ENCODE results near the gene THSD1. TPM values are rescaled to one million over a fixed set of nuclear protein-coding genes. Genes with fewer than 3 reads are reported as not detected.

THSD1 gene
- total RNA-seq, 1 experiment from 2014 or later: 0.11 TPM

DNA sequence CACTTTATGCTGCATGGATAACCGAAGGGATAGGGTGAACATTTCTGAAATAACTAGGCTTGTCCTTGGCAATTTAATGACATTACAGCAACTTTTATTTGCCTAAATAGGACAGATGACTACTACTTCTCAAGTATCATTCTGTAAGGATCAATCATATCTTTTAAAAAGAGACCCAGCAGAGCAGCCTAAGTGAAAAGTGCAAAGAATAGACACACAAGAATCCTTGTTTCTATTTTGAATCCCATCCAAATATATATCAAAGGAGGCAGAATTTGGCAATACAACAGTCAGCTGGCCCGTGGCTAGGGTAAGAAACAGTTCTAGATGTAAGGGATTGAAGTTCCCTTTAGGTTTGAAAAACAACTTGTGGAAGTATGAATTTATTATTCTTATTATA, 6.9 kb downstream of the THSD1 start:
- TF ChIP-seq, protein P1, sequence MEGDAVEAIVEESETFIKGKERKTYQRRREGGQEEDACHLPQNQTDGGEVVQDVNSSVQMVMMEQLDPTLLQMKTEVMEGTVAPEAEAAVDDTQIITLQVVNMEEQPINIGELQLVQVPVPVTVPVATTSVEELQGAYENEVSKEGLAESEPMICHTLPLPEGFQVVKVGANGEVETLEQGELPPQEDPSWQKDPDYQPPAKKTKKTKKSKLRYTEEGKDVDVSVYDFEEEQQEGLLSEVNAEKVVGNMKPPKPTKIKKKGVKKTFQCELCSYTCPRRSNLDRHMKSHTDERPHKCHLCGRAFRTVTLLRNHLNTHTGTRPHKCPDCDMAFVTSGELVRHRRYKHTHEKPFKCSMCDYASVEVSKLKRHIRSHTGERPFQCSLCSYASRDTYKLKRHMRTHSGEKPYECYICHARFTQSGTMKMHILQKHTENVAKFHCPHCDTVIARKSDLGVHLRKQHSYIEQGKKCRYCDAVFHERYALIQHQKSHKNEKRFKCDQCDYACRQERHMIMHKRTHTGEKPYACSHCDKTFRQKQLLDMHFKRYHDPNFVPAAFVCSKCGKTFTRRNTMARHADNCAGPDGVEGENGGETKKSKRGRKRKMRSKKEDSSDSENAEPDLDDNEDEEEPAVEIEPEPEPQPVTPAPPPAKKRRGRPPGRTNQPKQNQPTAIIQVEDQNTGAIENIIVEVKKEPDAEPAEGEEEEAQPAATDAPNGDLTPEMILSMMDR (IDR thresholded peaks at IDR 0.05; ENCODE audit: insufficient read depth in 1 of 2, low read depth in 1 of 2, low read length in 1 of 2, severe bottlenecking in 1 of 2, unreplicated experiment in 1 of 2): no peak
- BruUV-seq (replicated peaks): no TSS peak
- CTCF ChIA-PET: no interaction called here
- no peak overlapping the region for H3K27ac Mint-ChIP-seq (ENCODE audit: unreplicated experiment)
- no peaks in the 10 kb centered on the region for H3K4me1 Mint-ChIP-seq (ENCODE audit: low read depth, unreplicated experiment)
- intact Hi-C loops (cut with micrococcal nuclease; ENCODE audit: unreplicated experiment): loop anchor here (1.0 kb wide), 1 partner anchor 52 kb away; no protein-coding TSS in a partner anchor
- H3K4me3 Mint-ChIP-seq (ENCODE audit: unreplicated experiment): no peak overlapping the region
- no peaks in the 10 kb centered on the region for H3K9me3 ChIP-seq
- peaks cover 22% of the 10 kb centered on the region for H3K27me3 Mint-ChIP-seq (ENCODE audit: insufficient read depth, unreplicated experiment)
- H3K27me3 ChIP-seq (replicated peaks; ENCODE audit: control insufficient read depth, insufficient read depth, low read length): no peaks in the 10 kb centered on the region; the same call in none of the 2 replicates
- DNase-seq: no peak
- POLR2A ChIA-PET: no interaction called here
- no peaks in the 10 kb centered on the region for H3K36me3 ChIP-seq (ENCODE audit: control insufficient read depth, insufficient read depth, low read length)
- no peaks in the 10 kb centered on the region for H3K4me1 ChIP-seq
- no peaks in the 10 kb centered on the region for H3K9me3 Mint-ChIP-seq (ENCODE audit: unreplicated experiment)
- H3K4me3 ChIP-seq (ENCODE audit: low read depth, low read length): no peak overlapping the region
- H3K36me3 Mint-ChIP-seq (ENCODE audit: insufficient read depth, unreplicated experiment): no peaks in the 10 kb centered on the region

DNA sequence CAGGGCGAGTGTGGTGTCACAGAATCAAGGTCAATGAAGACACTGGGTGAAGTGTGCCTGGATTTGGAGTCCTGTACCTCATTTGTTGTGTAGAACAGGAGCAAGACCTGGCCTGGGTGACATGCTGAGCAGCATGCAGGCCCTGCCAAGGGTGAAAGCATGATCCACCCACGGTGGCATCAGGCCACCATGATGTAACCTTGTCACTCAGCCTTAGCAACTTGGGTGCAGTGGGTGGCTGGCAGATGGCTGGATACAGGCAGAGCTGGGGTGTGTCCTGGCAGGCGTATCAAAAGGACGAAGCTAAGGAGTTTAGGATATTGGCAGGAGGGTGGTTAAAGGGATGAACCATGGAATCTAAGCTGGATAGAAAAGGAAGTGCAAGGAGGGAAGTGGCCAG, 10.3 kb downstream of the THSD1 start:
- Histone ChIP-seq H3K9me3 (no peaks in the 10 kb centered on the region), H3K36me3 (ENCODE audit: control insufficient read depth, insufficient read depth, low read length) (no peaks in the 10 kb centered on the region), H3K4me3 (ENCODE audit: low read depth, low read length) (no peak overlapping the region), H3K4me1 (no peaks in the 10 kb centered on the region), H3K27me3 (replicated peaks; ENCODE audit: control insufficient read depth, insufficient read depth, low read length) (no peaks in the 10 kb centered on the region; the same call in none of the 2 replicates)
- Mint-ChIP-seq H3K9me3 (ENCODE audit: unreplicated experiment) (no peaks in the 10 kb centered on the region), H3K36me3 (ENCODE audit: insufficient read depth, unreplicated experiment) (no peaks in the 10 kb centered on the region), H3K4me1 (ENCODE audit: low read depth, unreplicated experiment) (no peaks in the 10 kb centered on the region), H3K4me3 (ENCODE audit: unreplicated experiment) (no peak overlapping the region), H3K27me3 (ENCODE audit: insufficient read depth, unreplicated experiment) (peaks cover 18% of the 10 kb centered on the region), H3K27ac (ENCODE audit: unreplicated experiment) (no peak overlapping the region)
- TF ChIP-seq, protein P1 (IDR thresholded peaks at IDR 0.05; ENCODE audit: insufficient read depth in 1 of 2, low read depth in 1 of 2, low read length in 1 of 2, severe bottlenecking in 1 of 2, unreplicated experiment in 1 of 2): no peak
- BruUV-seq (replicated peaks): no TSS peak
- intact Hi-C loops (cut with micrococcal nuclease; ENCODE audit: unreplicated experiment): no loop called here
- ChIA-PET POLR2A (no interaction called here), CTCF (no interaction called here)
- no peak for DNase-seq

DNA sequence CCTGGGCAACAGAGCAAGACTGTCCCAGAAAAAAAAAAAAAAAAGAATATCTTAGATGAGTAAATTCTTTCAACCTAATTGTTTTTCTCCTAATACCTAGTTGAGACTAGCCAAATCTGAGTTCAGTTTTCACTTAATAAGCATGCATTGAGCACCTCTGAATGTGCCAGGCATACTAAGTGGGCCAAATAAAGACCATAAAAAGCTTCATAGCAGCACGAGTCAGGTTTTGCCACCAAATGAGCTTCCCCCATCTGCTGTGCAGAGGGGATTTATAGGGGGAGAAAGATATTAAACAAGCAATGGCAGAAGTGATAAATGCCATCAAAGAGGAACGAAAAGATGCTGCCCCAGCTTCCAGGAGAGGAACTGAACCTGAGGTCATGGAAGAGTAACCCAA, 11.4 kb downstream of the THSD1 start:
- BruUV-seq (replicated peaks): no TSS peak
- H3K36me3 ChIP-seq (ENCODE audit: control insufficient read depth, insufficient read depth, low read length): no peaks in the 10 kb centered on the region
- H3K27me3 ChIP-seq (replicated peaks; ENCODE audit: control insufficient read depth, insufficient read depth, low read length): no peaks in the 10 kb centered on the region; the same call in none of the 2 replicates
- H3K9me3 Mint-ChIP-seq (ENCODE audit: unreplicated experiment): no peaks in the 10 kb centered on the region
- no peak overlapping the region for H3K4me3 Mint-ChIP-seq (ENCODE audit: unreplicated experiment)
- no peaks in the 10 kb centered on the region for H3K4me1 Mint-ChIP-seq (ENCODE audit: low read depth, unreplicated experiment)
- DNase-seq: no peak
- ChIA-PET POLR2A (no interaction called here), CTCF (no interaction called here)
- TF ChIP-seq, protein P1 (IDR thresholded peaks at IDR 0.05; ENCODE audit: insufficient read depth in 1 of 2, low read depth in 1 of 2, low read length in 1 of 2, severe bottlenecking in 1 of 2, unreplicated experiment in 1 of 2): no peak
- H3K9me3 ChIP-seq: no peaks in the 10 kb centered on the region
- no peak overlapping the region for H3K27ac Mint-ChIP-seq (ENCODE audit: unreplicated experiment)
- intact Hi-C loops (cut with micrococcal nuclease; ENCODE audit: unreplicated experiment): no loop called here
- no peaks in the 10 kb centered on the region for H3K4me1 ChIP-seq
- peaks cover 15% of the 10 kb centered on the region for H3K27me3 Mint-ChIP-seq (ENCODE audit: insufficient read depth, unreplicated experiment)
- H3K4me3 ChIP-seq (ENCODE audit: low read depth, low read length): no peak overlapping the region
- H3K36me3 Mint-ChIP-seq (ENCODE audit: insufficient read depth, unreplicated experiment): no peaks in the 10 kb centered on the region
